Type B pancreatic cell (in vitro differentiated cells): Measurements from ENCODE around the gene ZFP36L1. TPM values are rescaled to one million over a fixed set of nuclear protein-coding genes. Genes with fewer than 3 reads are reported as not detected.

Experiments used
- DNase-seq: peaks from one replicate; pipeline ENCODE4 v3.0.0; 2021; ENCODE audit warnings: mixed read lengths; ENCODE audit not compliant: unreplicated experiment; ENCODE audit errors: extremely low spot score
- H3K27ac Mint-ChIP-seq: 2 replicates; pipeline ENCODE4 v1.8.0; 2021; ENCODE audit warnings: mild to moderate bottlenecking, mixed read lengths
- H3K27me3 Mint-ChIP-seq: 2 replicates; pipeline ENCODE4 v1.8.0; 2021; ENCODE audit warnings: mixed read lengths
- H3K36me3 Mint-ChIP-seq: 2 replicates; pipeline ENCODE4 v1.8.0; 2021; ENCODE audit warnings: mixed read lengths
- H3K4me1 Mint-ChIP-seq: one replicate; pipeline ENCODE4 v1.8.0; 2021; ENCODE audit warnings: mixed read lengths; ENCODE audit not compliant: unreplicated experiment
- H3K4me3 Mint-ChIP-seq: 2 replicates; pipeline ENCODE4 v1.8.0; 2021; ENCODE audit warnings: mild to moderate bottlenecking, mixed read lengths
- H3K9me3 Mint-ChIP-seq: 2 replicates; pipeline ENCODE4 v1.8.0; 2021; ENCODE audit warnings: mixed read lengths
- total RNA-seq: library from RNA; stranded (reverse); gene quantifications from 2 replicates; pipeline ENCODE4 v1.2.1, GENCODE V29; 2021; ENCODE audit warnings: low replicate concordance
- TF ChIP-seq, protein P1 (sequence below): fragments of 200-600 bp; sonication (generic); conservative IDR thresholded peaks from 2 replicates; pipeline ENCODE4 v1.5.0; 2021; ENCODE audit warnings: antibody characterized with exemption, mild to moderate bottlenecking

The ZFP36L1 gene
- total RNA-seq, 1 donor from 2014 or later, result 457 TPM

DNA sequence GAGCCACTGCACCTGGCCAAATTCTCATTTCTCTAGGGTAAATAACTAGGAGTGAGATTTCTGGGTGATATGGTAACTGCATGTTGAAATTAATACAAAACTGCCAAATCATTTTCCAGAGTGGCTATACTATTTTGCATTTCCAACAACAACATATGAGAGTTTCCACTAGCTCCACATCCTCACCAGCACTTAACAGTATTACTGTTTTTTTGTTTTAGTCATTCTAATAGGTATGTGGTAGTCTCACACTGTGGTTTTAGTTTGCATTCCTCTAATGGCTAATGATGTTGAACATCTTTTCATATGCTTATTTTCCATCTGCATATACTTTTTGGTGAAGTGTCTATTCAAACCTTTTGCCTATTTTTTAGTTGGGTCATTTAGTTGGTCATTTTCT lies 5.8 kb upstream of the ZFP36L1 start:
- no peak overlapping the region for H3K27ac Mint-ChIP-seq

DNA sequence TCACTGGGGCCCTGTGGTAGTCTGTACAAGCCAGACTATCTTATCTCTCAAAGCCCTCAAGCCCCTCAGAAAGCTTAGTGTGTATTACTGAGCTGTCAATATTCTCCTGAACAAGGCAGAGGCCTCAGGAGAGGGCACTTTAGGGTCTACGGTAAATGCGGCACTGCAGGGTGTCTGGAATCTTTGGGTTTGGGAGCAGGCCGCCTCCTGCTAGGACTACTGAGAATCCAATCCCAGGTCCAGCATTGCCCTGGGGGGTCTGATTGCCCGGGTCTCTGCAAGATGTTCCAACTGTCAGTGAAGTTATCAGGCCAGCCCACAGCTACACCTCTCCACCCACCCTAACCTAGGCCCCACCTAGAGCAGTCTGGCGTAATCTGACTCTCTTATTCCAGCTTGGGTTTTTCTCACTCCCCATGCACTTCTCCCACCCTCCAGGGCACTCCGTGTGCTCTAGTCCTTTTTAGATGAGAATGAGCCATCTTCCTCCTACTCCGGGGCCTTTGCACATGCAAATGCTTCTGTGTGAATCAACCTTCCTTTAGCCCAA lies 4.3 kb upstream of the ZFP36L1 start:
- DNase-seq, result peak; percentile 67
- peaks cover 18% of the 10 kb centered on the region for H3K4me1 Mint-ChIP-seq
- H3K36me3 Mint-ChIP-seq, result peaks cover 20% of the 10 kb centered on the region
- H3K4me3 Mint-ChIP-seq, result peak overlapping the region; percentile 96
- H3K27ac Mint-ChIP-seq, result peak overlapping the region; percentile 99
- H3K9me3 Mint-ChIP-seq, result peaks cover 8% of the 10 kb centered on the region
- TF ChIP-seq, protein P1, sequence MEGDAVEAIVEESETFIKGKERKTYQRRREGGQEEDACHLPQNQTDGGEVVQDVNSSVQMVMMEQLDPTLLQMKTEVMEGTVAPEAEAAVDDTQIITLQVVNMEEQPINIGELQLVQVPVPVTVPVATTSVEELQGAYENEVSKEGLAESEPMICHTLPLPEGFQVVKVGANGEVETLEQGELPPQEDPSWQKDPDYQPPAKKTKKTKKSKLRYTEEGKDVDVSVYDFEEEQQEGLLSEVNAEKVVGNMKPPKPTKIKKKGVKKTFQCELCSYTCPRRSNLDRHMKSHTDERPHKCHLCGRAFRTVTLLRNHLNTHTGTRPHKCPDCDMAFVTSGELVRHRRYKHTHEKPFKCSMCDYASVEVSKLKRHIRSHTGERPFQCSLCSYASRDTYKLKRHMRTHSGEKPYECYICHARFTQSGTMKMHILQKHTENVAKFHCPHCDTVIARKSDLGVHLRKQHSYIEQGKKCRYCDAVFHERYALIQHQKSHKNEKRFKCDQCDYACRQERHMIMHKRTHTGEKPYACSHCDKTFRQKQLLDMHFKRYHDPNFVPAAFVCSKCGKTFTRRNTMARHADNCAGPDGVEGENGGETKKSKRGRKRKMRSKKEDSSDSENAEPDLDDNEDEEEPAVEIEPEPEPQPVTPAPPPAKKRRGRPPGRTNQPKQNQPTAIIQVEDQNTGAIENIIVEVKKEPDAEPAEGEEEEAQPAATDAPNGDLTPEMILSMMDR, result no peak
- peaks cover 15% of the 10 kb centered on the region for H3K27me3 Mint-ChIP-seq

More for the DNA sequence above, 5.8 kb upstream of the ZFP36L1 start:
- peaks cover 16% of the 10 kb centered on the region for H3K36me3 Mint-ChIP-seq
- peak overlapping the region; percentile 27 for H3K4me3 Mint-ChIP-seq
- TF ChIP-seq, protein P1, result no peak
- DNase-seq, result no peak
- peaks cover 8% of the 10 kb centered on the region for H3K9me3 Mint-ChIP-seq
- peaks cover 18% of the 10 kb centered on the region for H3K4me1 Mint-ChIP-seq
- peaks cover 3% of the 10 kb centered on the region for H3K27me3 Mint-ChIP-seq

DNA sequence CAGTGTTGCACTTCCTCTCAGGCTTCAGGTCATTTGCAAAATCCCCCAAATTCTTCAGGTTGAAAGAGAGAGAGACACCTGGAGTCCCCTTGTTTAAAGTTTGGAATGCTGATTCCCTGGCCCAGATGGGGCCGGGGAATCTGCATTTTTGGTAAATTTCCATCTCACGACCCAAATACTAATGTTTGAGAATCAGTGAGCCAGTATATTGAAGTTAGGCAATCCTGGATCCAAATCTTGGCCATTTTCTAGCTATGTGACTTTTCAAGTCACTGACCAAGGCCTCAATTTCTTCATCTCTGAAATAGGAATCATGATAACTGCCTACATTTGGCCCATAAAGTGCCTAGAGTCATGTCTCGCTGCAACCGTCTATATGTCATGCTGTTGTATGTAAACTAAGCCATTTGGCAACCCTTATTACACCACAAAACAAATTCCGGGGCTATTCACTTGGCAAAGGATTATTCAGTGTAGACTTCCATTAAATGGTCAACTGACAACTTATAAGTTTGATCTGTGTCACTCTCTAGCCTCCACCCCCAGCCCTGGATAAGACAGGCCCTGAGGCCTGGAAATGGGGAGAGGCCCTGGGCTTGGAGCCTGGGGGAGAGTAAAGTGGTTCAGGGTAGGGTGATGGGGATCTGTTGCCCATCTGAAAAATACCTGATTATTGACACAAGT lies 3.7 kb upstream of the ZFP36L1 start:
- H3K4me1 Mint-ChIP-seq, result peaks cover 18% of the 10 kb centered on the region
- peak overlapping the region; percentile 99 for H3K27ac Mint-ChIP-seq
- H3K9me3 Mint-ChIP-seq, result peaks cover 2% of the 10 kb centered on the region
- H3K27me3 Mint-ChIP-seq, result peaks cover 16% of the 10 kb centered on the region
- H3K4me3 Mint-ChIP-seq, result peak overlapping the region; percentile 96
- H3K36me3 Mint-ChIP-seq, result peaks cover 18% of the 10 kb centered on the region
- TF ChIP-seq, protein P1, result no peak
- DNase-seq, result peak; percentile 48

DNA sequence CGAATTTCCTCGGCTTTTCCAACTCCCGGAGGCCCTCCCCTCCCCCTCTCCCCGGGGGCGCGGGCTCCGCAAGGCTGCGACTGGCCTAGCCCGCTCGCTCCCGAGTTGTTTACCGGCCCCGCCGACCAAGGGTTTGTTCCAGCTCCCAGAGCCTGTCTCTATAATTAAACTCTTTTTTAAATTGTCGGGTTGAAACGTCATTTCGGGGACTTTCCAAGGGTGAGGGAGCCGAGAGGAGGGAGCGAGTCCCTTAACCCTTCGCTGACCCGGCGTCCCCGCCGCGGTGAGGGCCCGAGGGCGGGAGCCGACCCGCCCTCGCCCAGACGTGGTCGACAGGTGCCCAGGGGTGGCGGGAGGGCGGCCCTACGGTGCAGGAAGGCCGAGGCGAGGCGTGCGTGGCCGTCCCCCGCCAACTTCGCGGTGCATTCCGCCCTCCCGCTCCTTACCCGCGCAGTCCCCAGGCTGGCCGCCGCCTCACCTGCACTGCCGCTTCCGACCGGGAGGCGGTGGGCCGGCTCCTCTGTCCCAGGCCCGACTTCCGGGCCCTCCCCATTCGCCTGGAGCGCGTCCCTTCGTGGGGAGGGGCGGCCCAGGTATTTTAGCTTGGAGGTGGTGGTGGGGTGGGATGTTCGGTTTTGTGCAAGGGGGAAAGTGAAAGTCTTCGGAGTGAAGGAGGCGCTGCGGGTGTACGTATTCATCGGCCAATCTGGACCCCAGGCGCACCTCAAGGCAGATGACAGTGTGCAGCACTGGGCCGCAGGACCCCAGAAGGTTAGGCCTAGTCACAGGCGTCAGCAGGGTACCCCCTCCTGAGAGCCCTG lies 2.9 kb upstream of the ZFP36L1 start:
- Mint-ChIP-seq H3K4me1 (peaks cover 18% of the 10 kb centered on the region), H3K4me3 (peak overlapping the region; percentile 96), H3K9me3 (no peaks in the 10 kb centered on the region), H3K27ac (peak overlapping the region; percentile 99), H3K36me3 (peaks cover 24% of the 10 kb centered on the region), H3K27me3 (peaks cover 23% of the 10 kb centered on the region)
- TF ChIP-seq, protein P1, result peak; percentile 89
- DNase-seq, result peak; percentile 89

DNA sequence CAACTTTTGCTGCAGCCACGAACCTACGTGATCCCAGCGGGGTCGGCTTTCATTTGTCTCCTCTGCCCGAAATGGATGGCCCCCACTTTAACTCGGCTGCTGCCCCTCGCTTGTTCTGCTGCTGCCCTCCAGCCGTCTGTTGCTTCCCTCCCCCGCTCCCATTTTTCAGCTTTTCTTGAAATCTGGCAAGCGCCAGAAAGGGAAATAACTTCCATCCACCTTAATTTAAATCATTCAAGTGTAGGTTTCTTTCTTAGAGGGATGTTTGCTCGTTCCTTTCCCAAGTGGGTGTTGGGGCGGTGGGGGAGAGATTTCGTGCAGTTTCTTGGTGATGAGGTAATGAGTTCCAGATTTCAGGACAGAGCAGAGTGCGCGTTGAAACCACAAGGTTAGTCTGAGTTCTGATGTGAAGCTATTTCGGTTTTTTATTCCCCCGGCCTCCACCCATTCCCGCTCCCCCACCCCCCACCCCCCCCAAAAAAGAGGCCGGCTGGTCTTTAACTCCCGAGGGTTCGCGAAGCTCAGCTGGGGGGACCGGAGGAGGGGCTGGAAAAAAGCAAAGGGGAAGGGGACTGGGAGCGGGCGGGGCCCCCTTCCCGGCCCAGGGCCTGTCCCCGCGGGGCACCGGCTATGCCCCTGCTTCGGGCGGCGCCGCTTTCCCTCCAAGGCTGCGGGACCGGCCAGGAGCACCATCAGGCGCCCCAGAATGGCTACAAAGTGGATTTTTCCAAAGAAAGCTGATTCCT lies 2.2 kb upstream of the ZFP36L1 start:
- Mint-ChIP-seq H3K9me3 (no peaks in the 10 kb centered on the region), H3K36me3 (peaks cover 32% of the 10 kb centered on the region), H3K4me3 (peak overlapping the region; percentile 96), H3K27ac (peak overlapping the region; percentile 99), H3K4me1 (peaks cover 18% of the 10 kb centered on the region), H3K27me3 (peaks cover 28% of the 10 kb centered on the region)
- TF ChIP-seq, protein P1, result no peak
- DNase-seq, result peak; percentile 80
